Heart left ventricle (tissue), 16 donors: Measurements from ENCODE around the gene C1orf105. TPM values are rescaled to one million over a fixed set of nuclear protein-coding genes. Genes with fewer than 3 reads are reported as not detected.

Experiments used
- ATAC-seq, 4 donors: fragments of 200-7000 bp; cut with Tn5 transposase; one replicate each; pipeline ENCODE4 v1.9.1; 2020 to 2022; ENCODE audit warnings: moderate library complexity in 4 of 4, mild to moderate bottlenecking in 3 of 4, moderate number of reproducible peaks in 1 of 4
- DNase-seq, 5 donors: peaks; one replicate each; pipeline ENCODE4 v3.0.0-alpha.2; 2020
- H3K27ac ChIP-seq, 12 donors: fragments of 200-600 bp; sonication (generic) in 4 of 12; one replicate each; pipeline versions ENCODE4 v1.5.0 to v1.8.0; 2016 to 2022; ENCODE audit warnings: mild to moderate bottlenecking in 2 of 12
- H3K27me3 ChIP-seq, 9 donors: fragments of 200-600 bp; sonication (generic) in 2 of 9; one replicate each; pipeline versions ENCODE4 v1.5.1 to v1.8.0; 2016 to 2022; ENCODE audit warnings: mild to moderate bottlenecking in 3 of 9
- H3K36me3 ChIP-seq, 9 donors: fragments of 200-600 bp; sonication (generic) in 2 of 9; one replicate each; pipeline versions ENCODE4 v1.5.0 to v1.8.0; 2018 to 2022; ENCODE audit warnings: mild to moderate bottlenecking in 2 of 9
- H3K4me1 ChIP-seq, 12 donors: fragments of 200-600 bp; sonication (generic) in 4 of 12; one replicate each; pipeline versions ENCODE4 v1.5.0 to v1.8.0; 2016 to 2022; ENCODE audit warnings: mild to moderate bottlenecking in 3 of 12
- H3K4me3 ChIP-seq, 12 donors: fragments of 200-600 bp; sonication (generic) in 4 of 12; one replicate each; pipeline versions ENCODE4 v1.5.0 to v1.8.0; 2017 to 2022; ENCODE audit warnings: mild to moderate bottlenecking in 9 of 12, moderate library complexity in 4 of 12
- H3K9me3 ChIP-seq, 12 donors: fragments of 200-600 bp; sonication (generic) in 4 of 12; one replicate each; pipeline versions ENCODE4 v1.5.0 to v1.8.0; 2016 to 2022; ENCODE audit warnings: mild to moderate bottlenecking in 1 of 12
- CTCF ChIP-seq, 12 donors: fragments of 200-600 bp; sonication (generic) in 4 of 12; IDR thresholded peaks; one replicate each; pipeline versions ENCODE4 v1.5.0 to v1.8.0; 2018 to 2022; ENCODE audit warnings: antibody characterized with exemption in 12 of 12, mild to moderate bottlenecking in 5 of 12
- POLR2A ChIP-seq, 2 donors: fragments of 450-650 bp; IDR thresholded peaks; one replicate each; pipeline ENCODE4 v1.6.1; 2017; ENCODE audit warnings: antibody characterized with exemption in 2 of 2, mild to moderate bottlenecking in 2 of 2, moderate library complexity in 2 of 2
- WGBS, 4 donors: extraction: QIAGEN DNeasy Blood & Tissue Kit in 2 of 4; methylation state at CpG; one replicate each; pipeline versions ENCODE4 v1.1.5 to v1.1.7; 2013 to 2018; 5-methylcytosine and 5-hydroxymethylcytosine counted together
- intact Hi-C, 10 donors: fragments of 100-400 bp; cut with DNase I; formaldehyde crosslinking; loops; one replicate each; pipeline versions ENCODE4 v1.11.1 to v1.14.2; 2022
- polyA plus RNA-seq, 2 donors: library from polyadenylated mRNA; stranded (reverse); fragments of 200-250 nt; gene quantifications; one replicate each; pipeline ENCODE4 v1.2.3, GENCODE V29; 2013
- total RNA-seq, 9 donors: library from RNA; depleted of rRNA in 2 of 9; stranded (reverse); fragments of >200 nt in 2 of 9; fragmentation: NEBNext Ultra II Directional in 3 of 9; extraction: Animal tissue kit (Norgen Biotek cat#: 25700) in 3 of 9; gene quantifications; one replicate each; pipeline versions ENCODE4 v1.1.0 to v1.2.4, GENCODE V29; 2016 to 2023
- donor health status: ischemic (EF 13 %, LVEDD 7.1; RV severe dilation, severe dysfunction).
- donor health status: healthy with polysubstance abuse.
- donor health status: DM: no; HTN: yes; CAD: no.
- donor health status: DM: no; HTN: no; CAD: no.
- donor health status: ischemic (EF 25% LVEDD 6.9; RV normal size, moderate dysfunction).
- donor health status: ischemic (EF 25% LVEDD 5.7; RV mildly dilated, moderate dysfunction).
- donor health status: healthy.
- donor health status: DM: yes; HTN: yes; CAD: no.
- donor health status: ischemic (EF 35%, LVEDD 5.7; RV mildly dilated, moderate dysfunction).
- donor health status: nonischemic (EF 11% LVEDD 7.7; RV severe dilation, severe dysfunction).
- donor health status: DM: yes; HTN: yes; CAD: no.
- donor health status: PGD.
- donor health status: ischemic (EF 29% LVEDD 5.4; RV normal size, mild dysfunction).
- donor health status: nonischemic (EF 23%, LVEDD 6.1; RV moderate dilation, normal function).

C1orf105 gene
- total and polyA plus RNA-seq, 11 donors, result 1.2 to 39.8 (median 6.7) TPM

- intact Hi-C loops, result no loop called here
- 71 to 87% (median 82%) methylated on average over 2 of the region's 2 CpGs for WGBS, 4 donors
- H3K27ac ChIP-seq, result no peak overlapping the region
- H3K36me3 ChIP-seq, result no peaks in the 10 kb centered on the region
- H3K4me3 ChIP-seq, result no peak overlapping the region
- no peaks in the 10 kb centered on the region for H3K27me3 ChIP-seq
- DNase-seq (no peak), ATAC-seq (no peak)
- H3K9me3 ChIP-seq, result no peaks in the 10 kb centered on the region
- H3K4me1 ChIP-seq, result peaks cover 0 to 17% (median 0%) of the 10 kb centered on the region in 12 donors
- TF ChIP-seq POLR2A (IDR thresholded peaks at IDR 0.05), result no peak
- TF ChIP-seq CTCF (IDR thresholded peaks at IDR 0.05), result no peak
Observed at GRCh38 chr1:172500207-172500606, 79.7 kb downstream of the C1orf105 start.

GRCh38 chr1:172507741-172508140 lies 87.3 kb downstream of the C1orf105 start:
- TF ChIP-seq CTCF (IDR thresholded peaks at IDR 0.05), result no peak
- TF ChIP-seq POLR2A (IDR thresholded peaks at IDR 0.05), result no peak
- Histone ChIP-seq H3K4me1 (no peaks in the 10 kb centered on the region), H3K4me3 (no peak overlapping the region), H3K27me3 (no peaks in the 10 kb centered on the region), H3K27ac (no peak overlapping the region), H3K9me3 (no peaks in the 10 kb centered on the region), H3K36me3 (no peaks in the 10 kb centered on the region)
- DNase-seq (no peak), ATAC-seq (no peak)
- intact Hi-C loops, result no loop called here

- Histone ChIP-seq H3K36me3 (no peaks in the 10 kb centered on the region), H3K27me3 (no peaks in the 10 kb centered on the region), H3K27ac (no peak overlapping the region), H3K4me1 (no peaks in the 10 kb centered on the region), H3K4me3 (no peak overlapping the region), H3K9me3 (no peaks in the 10 kb centered on the region)
- TF ChIP-seq POLR2A (IDR thresholded peaks at IDR 0.05), result no peak
- TF ChIP-seq CTCF (IDR thresholded peaks at IDR 0.05), result no peak
- ATAC-seq (no peak), DNase-seq (no peak)
- 91 to 100% (median 97%) methylated on average over 3 of the region's 3 CpGs for WGBS, 4 donors
- intact Hi-C loops, result no loop called here
Observed at GRCh38 chr1:172510479-172510878, 90.0 kb downstream of the C1orf105 start.

- no peak for DNase-seq
- ATAC-seq, result no peak
Observed at GRCh38 chr1:172512591-172512990, 92.1 kb downstream of the C1orf105 start.

More at GRCh38 chr1:172512591-172512990, 92.1 kb downstream of the C1orf105 start:
- Histone ChIP-seq H3K9me3 (no peaks in the 10 kb centered on the region), H3K4me3 (no peak overlapping the region), H3K27ac (no peak overlapping the region), H3K27me3 (no peaks in the 10 kb centered on the region), H3K36me3 (no peaks in the 10 kb centered on the region), H3K4me1 (peaks cover 0 to 4% (median 0%) of the 10 kb centered on the region in 12 donors)
- intact Hi-C loops, result no loop called here
- TF ChIP-seq POLR2A (IDR thresholded peaks at IDR 0.05) (no peak), CTCF (IDR thresholded peaks at IDR 0.05) (no peak)
